SH-SY5Y (cell line): ENCODE results near the gene NFATC2.

Experiments used
- GATA2 ChIP-seq: IDR thresholded peaks from 2 replicates; pipeline ENCODE4 v1.6.1; 2011; ENCODE audit warnings: mild to moderate bottlenecking, low read depth, low read length
- GATA3 ChIP-seq: IDR thresholded peaks from 2 replicates; pipeline ENCODE4 v1.6.1; 2011; ENCODE audit warnings: low read depth, mild to moderate bottlenecking, low read length, moderate library complexity

GRCh38 chr20:51545515-51545914 lies 3.0 kb upstream of the NFATC2 start:
- TF ChIP-seq GATA3 (no peak), GATA2 (no peak)
